HepG2 (cell line): ENCODE measurements around the gene GCLM. TPM values are rescaled to one million over a fixed set of nuclear protein-coding genes. Genes with fewer than 3 reads are reported as not detected.

Experiments
- ATF7 ChIP-seq, 2 experiments: fragments of 450-650 bp in 1 of 2; sonication (generic) in 1 of 2; formaldehyde crosslinking in 1 of 2; IDR thresholded peaks; 2 replicates each; pipeline versions ENCODE4 v1.4.0 to v1.6.1; 2016 to 2020; ENCODE audit warnings: antibody characterized with exemption in 1 of 2, mild to moderate bottlenecking in 1 of 2, missing genetic modification reagents in 1 of 2
- ESRRA ChIP-seq: sonication (generic); formaldehyde crosslinking; IDR thresholded peaks from 2 replicates; pipeline ENCODE4 v1.5.1; 2020; ENCODE audit warnings: mild to moderate bottlenecking, low read depth, missing genetic modification reagents
- FOXJ3 ChIP-seq: sonication (generic); formaldehyde crosslinking; IDR thresholded peaks from 2 replicates; pipeline ENCODE4 v1.4.0; 2020; ENCODE audit warnings: missing genetic modification reagents, mild to moderate bottlenecking, borderline replicate concordance
- GATAD2A ChIP-seq: IDR thresholded peaks from 2 replicates; pipeline ENCODE4 v1.6.1; 2016
- JUN ChIP-seq: sonication (generic); formaldehyde crosslinking; IDR thresholded peaks from 2 replicates; pipeline ENCODE4 v1.4.0; 2020; ENCODE audit warnings: mild to moderate bottlenecking, missing genetic modification reagents
- KAT8 ChIP-seq: IDR thresholded peaks from 2 replicates; pipeline ENCODE4 v1.6.1; 2016; ENCODE audit warnings: missing genetic modification reagents, missing compliant biosample characterization
- KDM6A ChIP-seq: IDR thresholded peaks from 2 replicates; pipeline ENCODE4 v1.6.1; 2016; ENCODE audit warnings: low read depth
- KLF6 ChIP-seq: IDR thresholded peaks from 2 replicates; pipeline ENCODE4 v1.8.0; 2016; ENCODE audit warnings: missing biosample characterization, missing genetic modification reagents
- NFRKB ChIP-seq: fragments of 450-650 bp; IDR thresholded peaks from 2 replicates; pipeline ENCODE4 v1.6.1; 2017
- PATZ1 ChIP-seq: sonication (generic); formaldehyde crosslinking; IDR thresholded peaks from 2 replicates; pipeline ENCODE4 v1.4.0; 2020; ENCODE audit warnings: missing genetic modification reagents
- PCBP2 ChIP-seq: fragments of 200-400 bp; formaldehyde crosslinking; optimal IDR thresholded peaks from 2 replicates; pipeline ENCODE3; 2018; ENCODE audit warnings: low read length, low read depth; ENCODE audit not compliant: poor library complexity, severe bottlenecking
- PLRG1 ChIP-seq: fragments of 450-650 bp; conservative IDR thresholded peaks from 2 replicates; pipeline ENCODE4 v1.6.1; 2016
- SIX1 ChIP-seq: sonication (generic); formaldehyde crosslinking; IDR thresholded peaks from 2 replicates; pipeline ENCODE4 v1.4.0; 2020; ENCODE audit warnings: missing genetic modification reagents, borderline replicate concordance
- SMAD3 ChIP-seq: sonication (generic); formaldehyde crosslinking; IDR thresholded peaks from 2 replicates; pipeline ENCODE4 v1.4.0; 2020; ENCODE audit warnings: missing genetic modification reagents
- SMARCE1 ChIP-seq: fragments of 450-650 bp; IDR thresholded peaks from 2 replicates; pipeline ENCODE4 v1.6.1; 2017; ENCODE audit warnings: borderline replicate concordance
- SP5 ChIP-seq: IDR thresholded peaks from 2 replicates; pipeline ENCODE4 v1.6.1; 2016; ENCODE audit warnings: low read depth, borderline replicate concordance
- U2AF2 ChIP-seq: fragments of 200-400 bp; formaldehyde crosslinking; IDR thresholded peaks from 2 replicates; pipeline ENCODE4 v1.6.1; 2017; ENCODE audit warnings: low read depth, mild to moderate bottlenecking, low read length
- ZC3H13 ChIP-seq: sonication (generic); formaldehyde crosslinking; IDR thresholded peaks from 2 replicates; pipeline ENCODE4 v1.8.1; 2023; ENCODE audit warnings: mild to moderate bottlenecking, missing genetic modification reagents, moderate library complexity
- ZFY ChIP-seq: sonication (generic); formaldehyde crosslinking; IDR thresholded peaks from 2 replicates; pipeline ENCODE4 v1.4.0; 2020; ENCODE audit warnings: missing genetic modification reagents
- ZNF224 ChIP-seq: sonication (generic); formaldehyde crosslinking; IDR thresholded peaks from 2 replicates; pipeline ENCODE4 v1.5.0; 2020; ENCODE audit warnings: mild to moderate bottlenecking, missing genetic modification reagents
- ZNF326 ChIP-seq: sonication (generic); formaldehyde crosslinking; IDR thresholded peaks from 2 replicates; pipeline ENCODE4 v1.4.0; 2020; ENCODE audit warnings: missing genetic modification reagents, borderline replicate concordance
- ZNF552 ChIP-seq: sonication (generic); formaldehyde crosslinking; IDR thresholded peaks from 2 replicates; pipeline ENCODE4 v1.9.0; 2022; ENCODE audit warnings: missing genetic modification reagents, mild to moderate bottlenecking, borderline replicate concordance
- ZNF563 ChIP-seq: sonication (generic); formaldehyde crosslinking; IDR thresholded peaks from 2 replicates; pipeline ENCODE4 v1.8.0; 2022; ENCODE audit warnings: mild to moderate bottlenecking, moderate library complexity, missing genetic modification reagents
- ZNF567 ChIP-seq: sonication (generic); formaldehyde crosslinking; IDR thresholded peaks from 2 replicates; pipeline ENCODE4 v1.8.1; 2023; ENCODE audit warnings: mild to moderate bottlenecking, missing genetic modification reagents, borderline replicate concordance
- ZNF577 ChIP-seq: sonication (generic); formaldehyde crosslinking; IDR thresholded peaks from 2 replicates; pipeline ENCODE4 v1.4.0; 2020; ENCODE audit warnings: mild to moderate bottlenecking, low read depth, missing genetic modification reagents, borderline replicate concordance
- ZNF644 ChIP-seq: IDR thresholded peaks from 2 replicates; pipeline ENCODE4 v1.6.1; 2016; ENCODE audit warnings: low read depth
- ZNF660 ChIP-seq: sonication (generic); formaldehyde crosslinking; IDR thresholded peaks from 2 replicates; pipeline ENCODE4 v1.5.1; 2020; ENCODE audit warnings: mild to moderate bottlenecking, low read depth, missing genetic modification reagents, borderline replicate concordance
- polyA plus RNA-seq, 8 experiments: library from polyadenylated mRNA; depleted of rRNA in 3 of 8; stranded (reverse) in 7 of 8; unstranded in 1 of 8; fragments of >200 nt; fragmentation: Illumina TruSeq in 4 of 8; extraction: Trizol in 4 of 8; gene quantifications; 2 replicates each; pipeline versions ENCODE4 v1.2.1 to v1.2.3, GENCODE V29; 2011 to 2016; ENCODE audit warnings: low read depth in 4 of 8, missing spikeins in 1 of 8, mixed read lengths in 1 of 8; ENCODE audit not compliant: insufficient read depth in 1 of 8
- total RNA-seq, 5 experiments: library from RNA; depleted of rRNA; stranded (reverse); fragments of >200 nt; fragmentation: Illumina TruSeq; extraction: Trizol; gene quantifications; 2 replicates each; pipeline ENCODE4 v1.2.3, GENCODE V29; 2016; ENCODE audit warnings: low read depth in 1 of 5
- TF ChIP-seq, protein P1 (sequence below): IDR thresholded peaks from 2 replicates; pipeline ENCODE4 v1.6.1; 2012; ENCODE audit warnings: inconsistent platforms

Gene GCLM
- total and polyA plus RNA-seq, 2 of the 13 experiments (the other 11 are each of a cell fraction or from before 2014, with no cell fraction given): 8.7 to 29.9 TPM

DNA sequence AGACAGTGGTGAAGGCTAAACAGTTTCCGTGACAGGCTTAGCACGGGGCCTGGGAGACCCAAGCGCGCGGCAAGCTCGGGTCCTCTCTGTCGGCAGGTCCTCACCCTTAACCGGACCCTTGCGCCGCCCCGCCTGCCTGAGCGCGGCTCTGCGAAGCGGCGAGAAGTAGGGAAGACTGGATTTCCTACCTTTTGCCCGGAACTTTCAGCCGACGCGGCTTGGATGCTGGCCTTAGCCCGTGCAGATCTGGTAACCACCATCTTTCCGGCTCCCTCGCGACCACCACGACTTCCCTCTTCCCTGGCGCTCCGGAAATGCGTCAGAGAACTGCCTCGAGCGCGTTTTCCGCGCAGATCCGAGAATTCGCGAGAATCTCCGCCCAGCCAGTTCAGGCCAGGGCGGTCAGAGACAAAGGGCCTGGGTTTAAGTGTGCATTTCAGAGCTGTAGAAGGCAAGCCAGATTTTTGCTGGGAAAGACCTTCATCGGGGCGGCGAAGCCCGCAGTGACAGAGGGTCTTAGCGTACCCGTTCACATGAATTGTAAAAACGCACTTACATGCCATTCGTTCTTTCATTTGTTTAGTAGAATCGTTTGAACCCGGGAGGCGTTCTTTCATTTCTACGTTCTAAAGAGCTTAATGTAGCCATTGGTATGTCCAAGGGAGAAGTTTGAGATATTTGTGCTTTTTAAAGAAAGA, 30.2 kb downstream of the GCLM start, which contains the start of gene DNTTIP2 (continued):
- no peak for TF ChIP-seq PCBP2
- peak; percentile 99 for TF ChIP-seq KAT8 (CRISPR knock-in tag)
- no peak for TF ChIP-seq SMARCE1
- TF ChIP-seq ZNF644 (CRISPR knock-in tag): no peak
- TF ChIP-seq KLF6 (CRISPR knock-in tag): no peak
- TF ChIP-seq FOXJ3 (CRISPR knock-in tag): peak; percentile 43; the same call in 1 of the 2 replicates
- no peak for TF ChIP-seq ATF7 (IDR thresholded peaks at IDR 0.05)
- 0 out of 2 replicates have a peak, but pooled peaks have one; percentile 31 for TF ChIP-seq ATF7 (CRISPR knock-in tag; IDR thresholded peaks at IDR 0.05)
- 0 out of 2 replicates have a peak, but pooled peaks have one; percentile 88 for TF ChIP-seq ZNF563 (CRISPR knock-in tag)
- TF ChIP-seq ZNF326 (CRISPR knock-in tag): no peak
- peak; percentile 93; the same call in 1 of the 2 replicates for TF ChIP-seq SMAD3 (CRISPR knock-in tag)
- TF ChIP-seq NFRKB: no peak
- TF ChIP-seq, protein P1, sequence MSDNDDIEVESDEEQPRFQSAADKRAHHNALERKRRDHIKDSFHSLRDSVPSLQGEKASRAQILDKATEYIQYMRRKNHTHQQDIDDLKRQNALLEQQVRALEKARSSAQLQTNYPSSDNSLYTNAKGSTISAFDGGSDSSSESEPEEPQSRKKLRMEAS: peak; percentile 89
- TF ChIP-seq JUN (CRISPR knock-in tag): no peak
- TF ChIP-seq KDM6A (CRISPR knock-in tag): no peak
- no peak for TF ChIP-seq U2AF2
- peak; percentile 85 for TF ChIP-seq SP5
- TF ChIP-seq GATAD2A (CRISPR knock-in tag): 0 out of 2 replicates have a peak, but pooled peaks have one; percentile 37
- TF ChIP-seq ZNF552 (CRISPR knock-in tag): peak; percentile 70; the same call in 1 of the 2 replicates
- TF ChIP-seq PATZ1 (CRISPR knock-in tag): 0 out of 2 replicates have a peak, but pooled peaks have one; percentile 10
- no peak for TF ChIP-seq ESRRA
- no peak for TF ChIP-seq SIX1 (CRISPR knock-in tag)
- no peak; the same call in 1 of the 2 replicates for TF ChIP-seq ZNF567 (CRISPR knock-in tag)
- peak; percentile 95 for TF ChIP-seq ZFY (CRISPR knock-in tag)
- TF ChIP-seq ZNF224 (CRISPR knock-in tag): 0 out of 2 replicates have a peak, but pooled peaks have one; percentile 30
- TF ChIP-seq ZNF660: no peak
- TF ChIP-seq ZC3H13 (CRISPR knock-in tag): no peak
- no peak for TF ChIP-seq PLRG1
- no peak for TF ChIP-seq ZNF577 (CRISPR knock-in tag)
